Panc1 (cell line): ENCODE results near the gene VIPR2. TPM values are rescaled to one million over a fixed set of nuclear protein-coding genes. Genes with fewer than 3 reads are reported as not detected.

Experiments
- ATAC-seq: fragments of 200-7000 bp; cut with Tn5 transposase; 2 replicates; pipeline ENCODE4 v1.9.1; 2020; ENCODE audit warnings: mild to moderate bottlenecking, moderate library complexity
- BruUV-seq: library from RNA; stranded (reverse); fragments of 400-500 nt; replicated peaks from 2 replicates; lab custom pipeline; 2021; lab: Mats Ljungman, UMichigan
- CTCF ChIA-PET: fragments of 300-600 bp; sonication (Branson Sonifier 250); formaldehyde crosslinking; loops from one replicate; lab custom pipeline; 2022; ENCODE audit warnings: antibody characterized with exemption; lab: Charles Lee
- POLR2A ChIA-PET: fragments of 300-600 bp; sonication (Branson Sonifier 250); formaldehyde crosslinking; loops from one replicate; lab custom pipeline; 2022; ENCODE audit warnings: antibody characterized with exemption; lab: Charles Lee
- DNase-seq: peaks from one replicate; pipeline ENCODE4 v3.0.0-alpha.2; 2010; ENCODE audit warnings: low read depth, low spot score
- H3K27ac ChIP-seq: 2 replicates; pipeline ENCODE4 v1.5.1; 2011; ENCODE audit warnings: mild to moderate bottlenecking, low read length, inconsistent platforms
- H3K27me3 ChIP-seq: fragments of 200-500 bp; sonication (Bioruptor generic); 2 replicates; pipeline ENCODE4 v1.6.0; 2014; ENCODE audit warnings: low read length, inconsistent platforms; ENCODE audit not compliant: control insufficient read depth, insufficient read depth
- H3K36me3 ChIP-seq: fragments of 200-500 bp; sonication (Bioruptor generic); 2 replicates; pipeline ENCODE4 v1.5.1; 2014; ENCODE audit warnings: inconsistent platforms, mild to moderate bottlenecking, low read length, moderate library complexity; ENCODE audit not compliant: control insufficient read depth, insufficient read depth
- H3K4me1 ChIP-seq: 2 replicates; pipeline ENCODE4 v1.5.1; 2011; ENCODE audit warnings: inconsistent platforms, mild to moderate bottlenecking, low read length, moderate library complexity; ENCODE audit not compliant: control insufficient read depth, insufficient read depth
- H3K4me3 ChIP-seq, 2 experiments: 2 replicates each; pipeline ENCODE4 v1.5.1; 2011 to 2012; ENCODE audit warnings: low read depth in 2 of 2, low read length in 2 of 2, mild to moderate bottlenecking in 2 of 2, inconsistent platforms in 1 of 2, moderate library complexity in 1 of 2
- H3K9me3 ChIP-seq: fragments of 200-500 bp; sonication (Bioruptor generic); 2 replicates; pipeline ENCODE4 v1.5.1; 2014; ENCODE audit warnings: low read depth, mild to moderate bottlenecking, inconsistent platforms, low read length, moderate library complexity; ENCODE audit not compliant: control insufficient read depth, insufficient read depth
- CTCF ChIP-seq: fragments of 450-650 bp; IDR thresholded peaks from 2 replicates; pipeline ENCODE4 v1.5.1; 2017; ENCODE audit warnings: mild to moderate bottlenecking
- POLR2AphosphoS5 ChIP-seq: IDR thresholded peaks from 2 replicates; pipeline ENCODE4 v1.6.1; 2012; ENCODE audit warnings: mild to moderate bottlenecking, low read depth, low read length, moderate library complexity
- REST ChIP-seq, 2 experiments: IDR thresholded peaks; 2 replicates each; pipeline ENCODE4 v1.6.1; 2011 to 2012; ENCODE audit warnings: low read depth in 2 of 2, control low read depth in 1 of 2, low read length in 1 of 2, mild to moderate bottlenecking in 1 of 2, moderate library complexity in 1 of 2; ENCODE audit not compliant: insufficient read depth in 1 of 2
- SIN3A ChIP-seq: IDR thresholded peaks from 2 replicates; pipeline ENCODE4 v1.6.1; 2012; ENCODE audit warnings: low read depth, mild to moderate bottlenecking, low read length, moderate library complexity, borderline replicate concordance; ENCODE audit not compliant: insufficient read depth
- TCF7L2 ChIP-seq: IDR thresholded peaks from 2 replicates; pipeline ENCODE4 v1.6.1; 2011; ENCODE audit warnings: mild to moderate bottlenecking, low read depth, low read length, inconsistent platforms
- in situ Hi-C: cut with HindIII; loops from 2 replicates; pipeline ENCODE4 v1.10.0; 2016; ENCODE audit warnings: low sequenced_read_pairs, low pct_unique_long_range_greater_than_20kb
- intact Hi-C: fragments of 100-400 bp; cut with micrococcal nuclease; formaldehyde crosslinking; loops from one replicate; pipeline ENCODE4 v1.10.0; 2022; ENCODE audit not compliant: unreplicated experiment
- total RNA-seq: library from RNA; stranded (reverse); gene quantifications from one replicate; pipeline ENCODE4 v1.2.1, GENCODE V29; 2021; ENCODE audit not compliant: unreplicated experiment

VIPR2 gene
- total RNA-seq, 1 experiment from 2014 or later, result not detected

- Histone ChIP-seq H3K4me1 (peaks cover 58% of the 10 kb centered on the region), H3K36me3 (no peaks in the 10 kb centered on the region), H3K27me3 (no peaks in the 10 kb centered on the region), H3K9me3 (no peaks in the 10 kb centered on the region), H3K27ac (peak overlapping the region; percentile 84), H3K4me3 (no peak overlapping the region)
- DNase-seq (no peak), ATAC-seq (no peak)
- in situ Hi-C loops, result no loop called here
- no peak for TF ChIP-seq CTCF
- TF ChIP-seq TCF7L2, result no peak
- no peak for TF ChIP-seq SIN3A
- no peak for TF ChIP-seq POLR2AphosphoS5
- no peak for TF ChIP-seq REST (IDR thresholded peaks at IDR 0.05; ENCODE audit: insufficient read depth in 1 of 2, low read depth in 2 of 2, low read length in 1 of 2)
- no TSS peak for BruUV-seq
- CTCF ChIA-PET, result no interaction called here
- intact Hi-C loops, result no loop called here
- POLR2A ChIA-PET, result no interaction called here
Observed at GRCh38 chr7:159015081-159015453, 129.6 kb downstream of the VIPR2 start.

GRCh38 chr7:159014297-159015062 is 130.2 kb downstream of the VIPR2 start:
- Histone ChIP-seq H3K27me3 (no peaks in the 10 kb centered on the region), H3K27ac (peak overlapping the region; percentile 84), H3K36me3 (no peaks in the 10 kb centered on the region), H3K4me3 (no peak overlapping the region), H3K9me3 (no peaks in the 10 kb centered on the region), H3K4me1 (peaks cover 58% of the 10 kb centered on the region)
- ChIA-PET POLR2A (no interaction called here), CTCF (no interaction called here)
- intact Hi-C loops, result no loop called here
- BruUV-seq, result no TSS peak
- no peak for ATAC-seq
- in situ Hi-C loops, result no loop called here
- DNase-seq, result no peak
- TF ChIP-seq SIN3A (no peak), REST (IDR thresholded peaks at IDR 0.05; ENCODE audit: insufficient read depth in 1 of 2, low read depth in 2 of 2, low read length in 1 of 2) (no peak), POLR2AphosphoS5 (no peak), TCF7L2 (no peak), CTCF (no peak)
